Natural killer cell (primary cell): ENCODE measurements around the gene AMN. TPM values are rescaled to one million over a fixed set of nuclear protein-coding genes. Genes with fewer than 3 reads are reported as not detected.

Source experiments
- ATAC-seq, 3 donors: fragments of 150-1000 bp in 2 of 3; fragments of 200-7000 bp in 1 of 3; cut with Tn5 transposase; 1 replicate in 1 of 3; 2 replicates in 2 of 3; pipeline ENCODE4 v1.10.0; 2021; ENCODE audit warnings: mild to moderate bottlenecking in 2 of 3, moderate library complexity in 2 of 3
- DNase-seq, 2 donors: peaks; one replicate each; pipeline versions ENCODE4 v3.0.0 to v3.0.0-alpha.2; 2013 to 2021; ENCODE audit warnings: mixed read lengths in 1 of 2
- H3K27ac ChIP-seq: one replicate; pipeline ENCODE4 v1.5.1; 2013; ENCODE audit warnings: mild to moderate bottlenecking, low read length
- H3K27me3 ChIP-seq: one replicate; pipeline ENCODE4 v1.6.1; 2013; ENCODE audit warnings: low read length; ENCODE audit not compliant: control insufficient read depth, insufficient read depth
- H3K36me3 ChIP-seq: one replicate; pipeline ENCODE4 v1.6.1; 2013; ENCODE audit warnings: low read length; ENCODE audit not compliant: control insufficient read depth, insufficient read depth
- H3K4me1 ChIP-seq: one replicate; pipeline ENCODE4 v1.6.1; 2013; ENCODE audit warnings: low read length; ENCODE audit not compliant: control insufficient read depth, insufficient read depth
- H3K4me3 ChIP-seq: one replicate; pipeline ENCODE4 v1.5.1; 2013; ENCODE audit warnings: low read length
- H3K9me3 ChIP-seq: one replicate; pipeline ENCODE4 v1.6.1; 2013; ENCODE audit warnings: low read length; ENCODE audit not compliant: control insufficient read depth, insufficient read depth
- H3K27ac Mint-ChIP-seq, 2 donors: one replicate each; pipeline ENCODE4 v1.8.0; 2022; ENCODE audit warnings: mild to moderate bottlenecking in 2 of 2, mixed read lengths in 2 of 2, moderate library complexity in 1 of 2
- H3K27me3 Mint-ChIP-seq, 2 donors: one replicate each; pipeline ENCODE4 v1.8.0; 2022; ENCODE audit warnings: low read depth in 2 of 2, mixed read lengths in 2 of 2
- H3K36me3 Mint-ChIP-seq: one replicate; pipeline ENCODE4 v1.8.0; 2022; ENCODE audit warnings: mixed read lengths
- H3K4me1 Mint-ChIP-seq, 2 donors: one replicate each; pipeline ENCODE4 v1.8.0; 2022; ENCODE audit warnings: mixed read lengths in 2 of 2
- H3K4me3 Mint-ChIP-seq: one replicate; pipeline ENCODE4 v1.8.0; 2022; ENCODE audit warnings: mild to moderate bottlenecking, moderate library complexity, mixed read lengths
- H3K9me3 Mint-ChIP-seq, 2 donors: one replicate each; pipeline ENCODE4 v1.8.0; 2022; ENCODE audit warnings: mixed read lengths in 2 of 2
- WGBS: methylation state at CpG from one replicate; pipeline ENCODE4 v1.1.7; 2013; ENCODE audit warnings: missing lambda C conversion rate; ENCODE audit not compliant: insufficient coverage; 5-methylcytosine and 5-hydroxymethylcytosine counted together
- intact Hi-C: fragments of 100-400 bp; cut with micrococcal nuclease; formaldehyde crosslinking; loops from one replicate; pipeline ENCODE4 v1.14.2; 2022
- total RNA-seq, 4 donors: library from RNA; stranded (reverse); fragments of 120-200 nt in 1 of 4; gene quantifications; one replicate each; pipeline versions ENCODE4 v1.2.3 to v1.2.4, GENCODE V29; 2013 to 2022
- TF ChIP-seq, protein P1 (sequence below): fragments of 200-600 bp; IDR thresholded peaks from one replicate; pipeline ENCODE4 v1.8.0; 2022; ENCODE audit warnings: antibody characterized with exemption

The AMN gene
- total RNA-seq, 3 donors from 2014 or later (not counting 1 experiment from before 2014, with no cell fraction given): 0.24 to 2.4 (median 2.0) TPM

DNA sequence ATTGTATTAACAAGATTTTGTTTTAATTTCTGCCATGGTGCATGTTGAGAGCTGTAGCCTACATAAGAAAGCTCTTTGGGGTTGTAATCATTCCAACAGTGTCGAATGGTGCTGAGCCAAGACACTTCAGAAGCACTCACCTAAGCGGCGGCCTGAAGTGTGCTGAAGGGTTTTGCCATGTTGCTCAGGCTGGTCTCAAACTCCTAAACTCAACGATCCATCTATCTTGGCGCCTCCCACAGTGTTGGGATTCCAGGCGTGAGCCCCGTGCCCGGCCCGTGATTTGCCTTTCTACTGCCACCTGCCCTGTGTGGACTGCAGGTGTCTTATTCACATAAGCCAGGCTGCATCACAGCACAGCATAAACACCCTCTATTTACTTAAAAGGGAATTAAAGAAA, 48.9 kb downstream of the AMN start:
- peaks cover 0 to 7% of the 10 kb centered on the region in 2 donors for H3K27me3 Mint-ChIP-seq
- ATAC-seq (no peak), DNase-seq (no peak)
- no peak overlapping the region for H3K4me3 ChIP-seq
- 94% methylated on average over 9 of the region's 9 CpGs for WGBS
- H3K36me3 ChIP-seq: no peaks in the 10 kb centered on the region
- no peaks in the 10 kb centered on the region for H3K36me3 Mint-ChIP-seq
- H3K4me3 Mint-ChIP-seq: no peak overlapping the region
- no peaks in the 10 kb centered on the region for H3K9me3 Mint-ChIP-seq
- H3K4me1 Mint-ChIP-seq: no peaks in the 10 kb centered on the region
- no peak overlapping the region for H3K27ac Mint-ChIP-seq
- TF ChIP-seq, protein P1, sequence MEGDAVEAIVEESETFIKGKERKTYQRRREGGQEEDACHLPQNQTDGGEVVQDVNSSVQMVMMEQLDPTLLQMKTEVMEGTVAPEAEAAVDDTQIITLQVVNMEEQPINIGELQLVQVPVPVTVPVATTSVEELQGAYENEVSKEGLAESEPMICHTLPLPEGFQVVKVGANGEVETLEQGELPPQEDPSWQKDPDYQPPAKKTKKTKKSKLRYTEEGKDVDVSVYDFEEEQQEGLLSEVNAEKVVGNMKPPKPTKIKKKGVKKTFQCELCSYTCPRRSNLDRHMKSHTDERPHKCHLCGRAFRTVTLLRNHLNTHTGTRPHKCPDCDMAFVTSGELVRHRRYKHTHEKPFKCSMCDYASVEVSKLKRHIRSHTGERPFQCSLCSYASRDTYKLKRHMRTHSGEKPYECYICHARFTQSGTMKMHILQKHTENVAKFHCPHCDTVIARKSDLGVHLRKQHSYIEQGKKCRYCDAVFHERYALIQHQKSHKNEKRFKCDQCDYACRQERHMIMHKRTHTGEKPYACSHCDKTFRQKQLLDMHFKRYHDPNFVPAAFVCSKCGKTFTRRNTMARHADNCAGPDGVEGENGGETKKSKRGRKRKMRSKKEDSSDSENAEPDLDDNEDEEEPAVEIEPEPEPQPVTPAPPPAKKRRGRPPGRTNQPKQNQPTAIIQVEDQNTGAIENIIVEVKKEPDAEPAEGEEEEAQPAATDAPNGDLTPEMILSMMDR: no peak
- no peaks in the 10 kb centered on the region for H3K9me3 ChIP-seq
- H3K27me3 ChIP-seq: no peaks in the 10 kb centered on the region
- intact Hi-C loops: no loop called here
- H3K27ac ChIP-seq: no peak overlapping the region
- no peaks in the 10 kb centered on the region for H3K4me1 ChIP-seq

DNA sequence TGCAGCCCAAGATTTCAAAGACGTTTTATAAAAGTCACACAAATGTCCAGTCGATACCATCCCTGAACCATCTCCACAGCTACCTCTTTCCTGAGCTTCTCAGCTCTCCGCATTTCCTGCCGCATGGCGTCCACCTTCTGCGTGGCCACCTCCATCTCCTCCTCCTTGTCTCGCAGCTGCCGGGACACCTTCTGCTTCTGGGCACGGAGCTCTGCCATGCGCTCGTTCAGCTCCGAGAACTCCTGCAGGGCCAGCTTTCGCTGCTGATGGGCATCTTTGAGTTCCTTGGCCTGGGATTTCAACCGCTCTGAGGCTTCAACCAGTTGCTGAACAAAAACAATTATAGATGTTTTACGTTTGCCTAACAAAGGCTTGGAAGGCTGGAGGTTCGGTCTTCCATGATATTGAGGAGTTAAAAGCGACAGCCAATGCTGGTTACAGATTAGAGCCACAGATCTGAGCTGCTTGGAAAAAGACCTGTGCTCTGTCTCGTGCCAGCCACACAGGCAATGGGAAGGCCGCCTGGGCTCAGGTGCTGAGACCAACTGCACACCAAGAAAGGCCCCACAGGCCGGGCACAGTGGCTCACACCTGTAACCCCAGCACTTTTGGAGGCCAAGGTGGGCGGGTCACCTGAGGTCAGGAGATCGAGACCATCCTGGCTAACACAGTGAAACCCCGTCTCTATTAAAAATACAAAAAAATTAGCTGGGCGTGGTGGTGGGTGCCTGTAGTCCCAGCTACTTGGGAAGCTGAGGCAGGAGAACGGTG, 49.6 kb downstream of the AMN start:
- H3K9me3 ChIP-seq: no peaks in the 10 kb centered on the region
- no peaks in the 10 kb centered on the region for H3K9me3 Mint-ChIP-seq
- 93% methylated on average over 25 of the region's 25 CpGs for WGBS
- no peaks in the 10 kb centered on the region for H3K36me3 ChIP-seq
- ATAC-seq (no peak), DNase-seq (no peak)
- no peak overlapping the region for H3K4me3 ChIP-seq
- intact Hi-C loops: no loop called here
- H3K4me1 ChIP-seq: no peaks in the 10 kb centered on the region
- no peak overlapping the region for H3K4me3 Mint-ChIP-seq
- no peak overlapping the region for H3K27ac ChIP-seq
- peaks cover 0 to 7% of the 10 kb centered on the region in 2 donors for H3K27me3 Mint-ChIP-seq
- H3K36me3 Mint-ChIP-seq: no peaks in the 10 kb centered on the region
- no peaks in the 10 kb centered on the region for H3K27me3 ChIP-seq
- TF ChIP-seq, protein P1: no peak
- H3K27ac Mint-ChIP-seq: no peak overlapping the region
- H3K4me1 Mint-ChIP-seq: no peaks in the 10 kb centered on the region

DNA sequence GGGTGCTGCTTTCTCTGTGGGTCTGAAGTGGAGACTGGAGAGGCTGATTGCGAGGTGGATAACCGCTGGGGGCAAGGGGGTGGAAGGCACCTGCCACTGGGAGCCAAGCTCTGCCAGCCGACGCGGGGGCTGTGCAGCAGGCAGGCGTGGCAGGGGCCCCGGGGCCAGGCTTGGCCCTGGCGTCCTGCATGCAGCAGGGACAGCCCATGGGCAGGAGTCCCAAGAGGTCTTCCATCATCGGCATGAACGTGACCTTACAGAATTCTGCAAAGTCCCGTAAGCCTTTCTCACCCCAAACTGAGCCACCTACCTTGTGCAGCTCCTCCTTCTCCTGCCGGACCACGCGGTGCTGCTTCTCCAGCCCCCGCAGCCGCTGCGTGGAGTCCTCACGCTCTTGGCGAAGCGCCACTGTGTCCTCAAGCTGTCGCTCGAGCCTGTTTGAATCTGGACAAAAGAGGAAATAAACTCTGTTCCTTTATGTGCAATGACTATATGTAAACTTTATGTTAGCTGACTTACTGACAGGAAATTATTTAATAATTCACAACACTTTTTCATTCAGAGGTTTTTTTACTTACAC, 51.3 kb downstream of the AMN start:
- H3K36me3 Mint-ChIP-seq: no peaks in the 10 kb centered on the region
- ATAC-seq (no peak), DNase-seq (no peak)
- H3K9me3 Mint-ChIP-seq: no peaks in the 10 kb centered on the region
- no peaks in the 10 kb centered on the region for H3K9me3 ChIP-seq
- no peak overlapping the region for H3K4me3 ChIP-seq
- no peak overlapping the region for H3K27ac ChIP-seq
- H3K27ac Mint-ChIP-seq: no peak overlapping the region
- H3K4me3 Mint-ChIP-seq: no peak overlapping the region
- peaks cover 0 to 10% of the 10 kb centered on the region in 2 donors for H3K27me3 Mint-ChIP-seq
- H3K4me1 Mint-ChIP-seq: no peaks in the 10 kb centered on the region
- TF ChIP-seq, protein P1: no peak
- no peaks in the 10 kb centered on the region for H3K36me3 ChIP-seq
- no peaks in the 10 kb centered on the region for H3K4me1 ChIP-seq
- 76% methylated on average over 22 of the region's 22 CpGs for WGBS
- no peaks in the 10 kb centered on the region for H3K27me3 ChIP-seq
- intact Hi-C loops: no loop called here
